Stimulated activated CD8-positive, alpha-beta memory T cell treated with anti-CD3 and anti-CD28 coated beads, Interleukin-2, amount 100 ng/mL, for 48 hours (primary cell): Measurements from ENCODE around the gene SPATC1L.
A peak's percentile ranks its signal among the peaks of the same experiment; 100 is the strongest.
"Not testable (repeated sequence)": the region's sequence is repeated elsewhere in the genome, so short reads cannot be mapped to it uniquely, and the experiment has no call there.

Experiments used
- DNase-seq, 2 donors: peaks; one replicate each; pipeline ENCODE4 v3.0.0-alpha.2; 2020; ENCODE audit warnings: low read depth in 2 of 2

The SPATC1L gene

GRCh38 chr21:46200877-46201803, 16.9 kb upstream of the SPATC1L start:
- DNase-seq = not testable (repeated sequence)

- no peak for DNase-seq
Measured at GRCh38 chr21:46199436-46200373, 15.4 kb upstream of the SPATC1L start.

- DNase-seq = no peak
Measured at GRCh38 chr21:46196733-46197132, 12.5 kb upstream of the SPATC1L start.

- no peak for DNase-seq
Measured at GRCh38 chr21:46195595-46196195, 11.4 kb upstream of the SPATC1L start.

GRCh38 chr21:46194374-46195334, 10.4 kb upstream of the SPATC1L start:
- no peak for DNase-seq

- no peak for DNase-seq
Measured at GRCh38 chr21:46193829-46194373, 9.6 kb upstream of the SPATC1L start.

GRCh38 chr21:46191686-46192575, 7.7 kb upstream of the SPATC1L start:
- DNase-seq = no peak

- DNase-seq = no peak
Measured at GRCh38 chr21:46191257-46191685, 7.0 kb upstream of the SPATC1L start.

- DNase-seq = no peak
Measured at GRCh38 chr21:46190491-46191131, 6.4 kb upstream of the SPATC1L start.

GRCh38 chr21:46189959-46190490, 5.8 kb upstream of the SPATC1L start:
- DNase-seq = no peak

- no peak for DNase-seq
Measured at GRCh38 chr21:46189213-46189958, 5.1 kb upstream of the SPATC1L start.

- no peak for DNase-seq
Measured at GRCh38 chr21:46188226-46189212, 4.3 kb upstream of the SPATC1L start.

GRCh38 chr21:46187814-46188213, 3.6 kb upstream of the SPATC1L start:
- DNase-seq = no peak

- DNase-seq = no peak
Measured at GRCh38 chr21:46187261-46187660, 3.0 kb upstream of the SPATC1L start.

GRCh38 chr21:46185716-46186115, 1.5 kb upstream of the SPATC1L start:
- DNase-seq = no peak

GRCh38 chr21:46184625-46185555, 631 bp upstream of the SPATC1L start:
- DNase-seq = peak; percentile 44 to 66
